ENCODE measurements around the gene METTL9.

DNA sequence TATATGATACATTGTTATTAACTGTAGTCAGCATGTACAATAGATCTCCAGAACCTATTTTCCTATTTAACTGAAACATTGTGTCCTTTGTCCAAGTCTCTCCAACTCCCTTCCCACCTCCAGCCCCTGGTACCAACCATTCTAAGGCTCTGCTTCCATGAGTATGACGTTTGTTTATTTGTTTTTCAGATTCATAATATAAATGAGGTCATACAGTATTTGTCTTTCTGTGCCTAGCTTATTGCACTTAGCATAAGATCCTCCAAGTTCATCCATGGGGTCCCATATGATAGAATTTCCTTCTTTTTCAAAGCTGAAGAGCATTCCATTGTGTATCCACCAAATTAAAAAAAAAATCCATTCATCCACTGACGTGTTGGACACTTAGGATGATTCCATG is 103.8 kb downstream of the METTL9 start:
- TF ChIP-seq, protein P1, sequence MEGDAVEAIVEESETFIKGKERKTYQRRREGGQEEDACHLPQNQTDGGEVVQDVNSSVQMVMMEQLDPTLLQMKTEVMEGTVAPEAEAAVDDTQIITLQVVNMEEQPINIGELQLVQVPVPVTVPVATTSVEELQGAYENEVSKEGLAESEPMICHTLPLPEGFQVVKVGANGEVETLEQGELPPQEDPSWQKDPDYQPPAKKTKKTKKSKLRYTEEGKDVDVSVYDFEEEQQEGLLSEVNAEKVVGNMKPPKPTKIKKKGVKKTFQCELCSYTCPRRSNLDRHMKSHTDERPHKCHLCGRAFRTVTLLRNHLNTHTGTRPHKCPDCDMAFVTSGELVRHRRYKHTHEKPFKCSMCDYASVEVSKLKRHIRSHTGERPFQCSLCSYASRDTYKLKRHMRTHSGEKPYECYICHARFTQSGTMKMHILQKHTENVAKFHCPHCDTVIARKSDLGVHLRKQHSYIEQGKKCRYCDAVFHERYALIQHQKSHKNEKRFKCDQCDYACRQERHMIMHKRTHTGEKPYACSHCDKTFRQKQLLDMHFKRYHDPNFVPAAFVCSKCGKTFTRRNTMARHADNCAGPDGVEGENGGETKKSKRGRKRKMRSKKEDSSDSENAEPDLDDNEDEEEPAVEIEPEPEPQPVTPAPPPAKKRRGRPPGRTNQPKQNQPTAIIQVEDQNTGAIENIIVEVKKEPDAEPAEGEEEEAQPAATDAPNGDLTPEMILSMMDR (IDR thresholded peaks at IDR 0.05; ENCODE audit: insufficient read depth, low read length, poor library complexity, severe bottlenecking) = no peak
- no peak for TF ChIP-seq EZH2phosphoT487 (conservative IDR thresholded peaks at IDR 0.05; ENCODE audit: low read length)
